ENCODE results near the gene PGAP1. TPM values are rescaled to one million over a fixed set of nuclear protein-coding genes. Genes with fewer than 3 reads are reported as not detected.
A peak's percentile ranks its signal among the peaks of the same experiment; 100 is the strongest.
"Not testable (repeated sequence)": the region's sequence is repeated elsewhere in the genome, so short reads cannot be mapped to it uniquely, and the experiment has no call there.

PGAP1 gene
- total RNA-seq, 1 donor = 11.7 TPM

- DNase-seq (ENCODE audit: low read depth) = no peak
- H3K4me3 ChIP-seq (ENCODE audit: low read depth, low read length) = no peak overlapping the region
- TF ChIP-seq, protein P1, sequence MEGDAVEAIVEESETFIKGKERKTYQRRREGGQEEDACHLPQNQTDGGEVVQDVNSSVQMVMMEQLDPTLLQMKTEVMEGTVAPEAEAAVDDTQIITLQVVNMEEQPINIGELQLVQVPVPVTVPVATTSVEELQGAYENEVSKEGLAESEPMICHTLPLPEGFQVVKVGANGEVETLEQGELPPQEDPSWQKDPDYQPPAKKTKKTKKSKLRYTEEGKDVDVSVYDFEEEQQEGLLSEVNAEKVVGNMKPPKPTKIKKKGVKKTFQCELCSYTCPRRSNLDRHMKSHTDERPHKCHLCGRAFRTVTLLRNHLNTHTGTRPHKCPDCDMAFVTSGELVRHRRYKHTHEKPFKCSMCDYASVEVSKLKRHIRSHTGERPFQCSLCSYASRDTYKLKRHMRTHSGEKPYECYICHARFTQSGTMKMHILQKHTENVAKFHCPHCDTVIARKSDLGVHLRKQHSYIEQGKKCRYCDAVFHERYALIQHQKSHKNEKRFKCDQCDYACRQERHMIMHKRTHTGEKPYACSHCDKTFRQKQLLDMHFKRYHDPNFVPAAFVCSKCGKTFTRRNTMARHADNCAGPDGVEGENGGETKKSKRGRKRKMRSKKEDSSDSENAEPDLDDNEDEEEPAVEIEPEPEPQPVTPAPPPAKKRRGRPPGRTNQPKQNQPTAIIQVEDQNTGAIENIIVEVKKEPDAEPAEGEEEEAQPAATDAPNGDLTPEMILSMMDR (IDR thresholded peaks at IDR 0.05; ENCODE audit: insufficient read depth, low read depth, low read length) = no peak
Observed at GRCh38 chr2:196924051-196924450, 2.5 kb downstream of the PGAP1 start.

GRCh38 chr2:196918927-196919326 is 7.6 kb downstream of the PGAP1 start:
- no peak for DNase-seq (ENCODE audit: low read depth)
- H3K4me3 ChIP-seq (ENCODE audit: low read depth, low read length) = no peak overlapping the region
- TF ChIP-seq, protein P1 (IDR thresholded peaks at IDR 0.05; ENCODE audit: insufficient read depth, low read depth, low read length) = no peak

DNA sequence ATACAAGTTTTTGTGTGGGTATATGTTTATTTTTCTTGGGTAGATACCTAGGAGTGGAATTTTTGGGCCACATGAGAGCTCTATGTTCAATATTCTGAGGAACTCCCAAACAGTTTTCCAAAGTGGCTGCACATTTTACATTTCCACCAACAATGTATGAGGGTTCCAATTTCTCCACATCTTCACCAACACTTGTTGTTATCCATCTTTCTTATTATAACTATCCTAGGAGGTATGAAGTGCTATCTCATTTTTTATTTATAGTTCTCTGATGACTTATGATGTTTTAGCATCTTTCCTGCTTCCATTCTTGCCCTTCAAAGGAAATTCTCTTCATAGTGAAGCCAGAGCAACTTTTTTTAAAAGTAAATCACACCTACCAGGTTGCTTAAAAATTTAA is 8.7 kb downstream of the PGAP1 start:
- DNase-seq (ENCODE audit: low read depth) = no peak
- TF ChIP-seq, protein P1 (IDR thresholded peaks at IDR 0.05; ENCODE audit: insufficient read depth, low read depth, low read length) = no peak
- H3K4me3 ChIP-seq (ENCODE audit: low read depth, low read length) = no peak overlapping the region

DNA sequence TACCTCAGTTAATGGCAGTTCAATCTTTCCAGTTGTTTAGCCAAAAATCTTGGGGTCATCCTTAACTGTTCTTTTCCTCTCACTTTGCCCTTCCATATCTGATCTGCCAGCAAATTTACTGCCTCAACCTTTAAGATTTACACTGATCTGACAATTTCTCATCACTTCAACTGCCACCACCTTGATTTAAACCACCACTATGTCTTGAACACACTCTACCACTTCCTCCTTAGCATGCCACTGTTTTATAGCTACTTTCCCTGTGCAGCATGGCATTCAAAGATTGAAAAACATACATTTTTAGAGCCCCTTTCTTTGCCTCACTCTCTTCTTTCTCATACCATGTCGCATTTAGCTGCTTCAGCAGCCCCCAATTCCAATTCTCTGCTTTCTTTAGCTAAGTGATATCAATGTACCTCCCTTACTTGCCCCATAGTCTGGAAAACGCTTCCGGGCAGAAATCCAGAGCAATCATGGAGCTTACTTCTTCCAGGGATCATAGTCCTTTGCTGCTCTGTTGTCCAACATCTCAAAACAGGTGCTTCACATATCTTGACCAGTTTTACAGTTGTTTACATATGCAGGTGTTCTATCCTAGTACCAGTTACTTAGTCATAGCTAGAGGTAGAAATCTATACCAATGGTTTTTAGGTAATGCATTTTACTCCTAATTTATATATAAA is 10.9 kb downstream of the PGAP1 start:
- TF ChIP-seq, protein P1 (IDR thresholded peaks at IDR 0.05; ENCODE audit: insufficient read depth, low read depth, low read length) = no peak
- no peak for DNase-seq (ENCODE audit: low read depth)
- no peak overlapping the region for H3K4me3 ChIP-seq (ENCODE audit: low read depth, low read length)

- no peak overlapping the region for H3K4me3 ChIP-seq (ENCODE audit: low read depth, low read length)
- no peak for DNase-seq (ENCODE audit: low read depth)
- TF ChIP-seq, protein P1 (IDR thresholded peaks at IDR 0.05; ENCODE audit: insufficient read depth, low read depth, low read length) = no peak
Observed at GRCh38 chr2:196914867-196915460, 11.5 kb downstream of the PGAP1 start.

- TF ChIP-seq, protein P1 (IDR thresholded peaks at IDR 0.05; ENCODE audit: insufficient read depth, low read depth, low read length) = no peak
- DNase-seq (ENCODE audit: low read depth) = no peak
- H3K4me3 ChIP-seq (ENCODE audit: low read depth, low read length) = no peak overlapping the region
Observed at GRCh38 chr2:196913691-196914090, 12.8 kb downstream of the PGAP1 start.

- not testable (repeated sequence) for DNase-seq (ENCODE audit: low read depth)
- peak overlapping the region; percentile 29 for H3K4me3 ChIP-seq (ENCODE audit: low read depth, low read length)
Observed at GRCh38 chr2:196905365-196905764, 21.1 kb downstream of the PGAP1 start.

Data from fibroblast of villous mesenchyme (primary cell).